Esophagus muscularis mucosa (tissue), 4 donors: ENCODE data around the gene NOTO. TPM values are rescaled to one million over a fixed set of nuclear protein-coding genes. Genes with fewer than 3 reads are reported as not detected.

ENCODE experiments used
- DNase-seq: peaks from one replicate; pipeline ENCODE4 v3.0.0-alpha.2; 2017; ENCODE audit errors: extremely low spot score
- H3K27ac ChIP-seq, 4 donors: fragments of 200-600 bp; sonication (generic); replicated peaks in 1 of 4; 1 replicate in 3 of 4; 2 replicates in 1 of 4; pipeline ENCODE4 v1.5.1; 2016 to 2019; ENCODE audit warnings: mild to moderate bottlenecking in 1 of 4
- H3K27me3 ChIP-seq, 4 donors: fragments of 200-600 bp; sonication (generic); one replicate each; pipeline versions ENCODE4 v1.5.1 to v1.6.0; 2016 to 2019
- H3K36me3 ChIP-seq, 4 donors: fragments of 200-600 bp; sonication (generic); one replicate each; pipeline ENCODE4 v1.5.1; 2016 to 2019
- H3K4me1 ChIP-seq, 4 donors: fragments of 200-600 bp; sonication (generic); one replicate each; pipeline ENCODE4 v1.5.1; 2016 to 2019
- H3K4me3 ChIP-seq, 4 donors: fragments of 200-600 bp; sonication (generic); 1 replicate in 2 of 4; 2 replicates in 2 of 4; pipeline ENCODE4 v1.5.1; 2016 to 2019; ENCODE audit warnings: mild to moderate bottlenecking in 4 of 4, moderate library complexity in 1 of 4
- H3K9me3 ChIP-seq, 4 donors: fragments of 200-600 bp; sonication (generic); 1 replicate in 3 of 4; 2 replicates in 1 of 4; pipeline ENCODE4 v1.5.1; 2016 to 2019
- CTCF ChIP-seq, 3 experiments: fragments of 200-600 bp in 2 of 3; fragments of 450-650 bp in 1 of 3; sonication (generic) in 2 of 3; IDR thresholded peaks; one replicate each; pipeline ENCODE4 v1.5.1; 2017 to 2019; ENCODE audit warnings: antibody characterized with exemption in 3 of 3, mild to moderate bottlenecking in 2 of 3, moderate library complexity in 1 of 3
- EP300 ChIP-seq: sonication (generic); formaldehyde crosslinking; IDR thresholded peaks from one replicate; pipeline ENCODE4 v1.6.1; 2017; ENCODE audit warnings: antibody characterized with exemption
- POLR2A ChIP-seq: fragments of 450-650 bp; IDR thresholded peaks from one replicate; pipeline ENCODE4 v1.6.1; 2017; ENCODE audit warnings: antibody characterized with exemption, moderate library complexity, mild to moderate bottlenecking, low read depth
- POLR2AphosphoS5 ChIP-seq, 2 donors: sonication (generic); formaldehyde crosslinking; IDR thresholded peaks; one replicate each; pipeline ENCODE4 v1.6.1; 2017; ENCODE audit warnings: antibody characterized with exemption in 2 of 2
- WGBS: methylation state at CpG from one replicate; pipeline ENCODE4 v1.1.5; 2018; 5-methylcytosine and 5-hydroxymethylcytosine counted together
- intact Hi-C: fragments of 100-400 bp; cut with DNase I; formaldehyde crosslinking; loops from one replicate; pipeline ENCODE4 v1.15.1; 2023
- total RNA-seq, 4 donors: library from RNA; depleted of rRNA; stranded (reverse); fragments of >200 nt; gene quantifications; one replicate each; pipeline versions ENCODE4 v1.1.0 to v1.2.1, GENCODE V29; 2016

NOTO gene
- total RNA-seq, 4 donors from 2014 or later: not detected

GRCh38 chr2:73254343-73255006, 52.1 kb downstream of the NOTO start:
- intact Hi-C loops: no loop called here
- Histone ChIP-seq H3K4me3 (no peak overlapping the region), H3K9me3 (no peaks in the 10 kb centered on the region), H3K27ac (no peak overlapping the region), H3K36me3 (peaks cover 39 to 64% (median 60%) of the 10 kb centered on the region in 4 donors), H3K4me1 (no peaks in the 10 kb centered on the region), H3K27me3 (no peaks in the 10 kb centered on the region)
- DNase-seq: no peak
- TF ChIP-seq POLR2A (no peak), EP300 (no peak), CTCF (IDR thresholded peaks at IDR 0.05) (no peak), POLR2AphosphoS5 (IDR thresholded peaks at IDR 0.05) (no peak)
- WGBS: 92% methylated on average over 7 of the region's 7 CpGs

DNA sequence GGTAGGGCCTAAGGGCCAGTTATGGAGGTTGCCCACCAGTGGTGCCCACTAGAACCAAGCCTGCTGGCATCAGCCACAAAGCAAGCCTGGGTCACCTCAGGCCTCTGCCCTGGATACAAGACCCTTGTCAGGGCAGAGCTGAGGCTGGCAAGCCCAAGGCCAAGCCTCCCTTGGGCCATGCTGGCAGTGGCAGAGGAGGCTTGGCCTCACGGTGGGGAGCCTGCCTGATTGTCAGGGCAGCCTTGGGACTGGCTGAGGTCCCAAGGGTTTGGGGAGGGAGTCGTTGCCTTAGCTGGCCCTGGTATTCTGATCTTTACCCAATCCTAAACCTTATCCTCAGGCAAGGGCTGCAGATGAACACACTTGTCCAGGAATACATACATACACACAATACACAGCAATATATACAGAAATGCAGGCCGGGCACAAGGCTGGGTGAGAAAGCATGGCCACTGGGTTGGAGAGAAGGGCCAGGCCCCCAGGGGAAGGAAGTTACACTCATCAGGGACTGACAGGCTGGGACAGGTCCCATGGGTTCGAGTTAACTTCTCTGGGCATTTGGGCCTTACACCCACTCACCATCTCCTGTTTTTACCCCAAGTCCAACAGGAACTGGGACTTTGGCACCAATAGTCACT, 52.8 kb downstream of the NOTO start:
- Histone ChIP-seq H3K36me3 (peaks cover 33 to 58% (median 53%) of the 10 kb centered on the region in 4 donors), H3K9me3 (no peaks in the 10 kb centered on the region), H3K4me1 (peaks cover 0 to under 1% (median 0%) of the 10 kb centered on the region in 4 donors), H3K27me3 (no peaks in the 10 kb centered on the region), H3K27ac (no peak overlapping the region), H3K4me3 (no peak overlapping the region)
- 56% methylated on average over 3 of the region's 4 CpGs for WGBS
- TF ChIP-seq POLR2A (no peak), CTCF (IDR thresholded peaks at IDR 0.05) (no peak)
- intact Hi-C loops: no loop called here
- no peak for DNase-seq

DNA sequence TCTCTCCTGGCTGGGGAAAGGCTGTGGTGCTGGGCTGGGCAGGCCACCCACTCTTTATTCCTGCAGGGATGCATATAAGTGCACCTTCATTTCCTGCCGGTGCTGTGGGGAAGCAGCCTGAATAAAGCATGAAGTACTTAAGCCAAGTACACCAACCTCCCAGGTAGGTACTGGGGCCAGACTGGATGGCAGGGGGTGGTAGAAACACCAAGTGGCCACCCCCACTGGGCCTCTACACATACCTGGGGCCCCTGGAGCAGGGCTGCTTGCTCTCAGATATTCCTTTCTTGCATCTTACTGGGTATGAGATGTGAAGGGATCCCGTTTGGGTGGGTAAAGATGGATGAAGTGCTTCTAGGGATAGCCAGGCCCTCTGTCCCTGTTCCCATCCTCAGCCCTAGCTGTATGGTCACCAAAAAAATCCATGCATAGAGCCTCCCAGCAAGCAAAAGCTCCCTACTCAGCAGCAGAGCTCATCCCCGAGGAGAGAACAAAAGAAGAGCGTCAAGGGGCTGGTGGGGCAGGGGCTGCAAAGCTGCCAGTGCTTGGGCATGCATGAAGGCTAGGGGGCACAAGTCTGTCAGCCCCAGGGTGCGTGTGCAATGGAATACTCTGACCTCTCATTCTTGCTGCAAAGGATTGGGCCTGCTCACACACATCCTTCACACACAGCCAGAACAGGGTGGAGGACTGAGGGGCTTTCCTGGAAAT, 53.7 kb downstream of the NOTO start:
- Histone ChIP-seq H3K27me3 (no peaks in the 10 kb centered on the region), H3K27ac (no peak overlapping the region), H3K36me3 (peaks cover 23 to 48% (median 44%) of the 10 kb centered on the region in 4 donors), H3K9me3 (no peaks in the 10 kb centered on the region), H3K4me1 (peaks cover 0 to 2% (median 0%) of the 10 kb centered on the region in 4 donors), H3K4me3 (no peak overlapping the region)
- intact Hi-C loops: no loop called here
- DNase-seq: no peak
- WGBS: 72% methylated on average over 5 of the region's 5 CpGs
- TF ChIP-seq POLR2A (no peak), CTCF (IDR thresholded peaks at IDR 0.05) (no peak), POLR2AphosphoS5 (IDR thresholded peaks at IDR 0.05) (no peak), EP300 (no peak)

DNA sequence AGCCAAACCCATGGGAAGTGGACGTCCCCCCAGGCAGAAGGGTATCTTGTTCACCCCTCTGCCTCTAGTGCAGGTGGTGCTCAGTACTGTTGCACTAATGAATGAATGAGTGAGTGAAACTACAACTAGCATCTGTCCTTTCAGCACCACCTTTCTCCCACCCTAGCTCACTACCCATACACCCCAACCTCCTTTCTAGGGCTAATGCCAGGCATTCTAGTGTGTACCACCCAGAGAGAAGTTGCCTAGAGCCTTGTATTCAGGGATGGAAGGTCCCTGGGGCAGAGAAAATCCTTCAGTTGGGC, 54.2 kb downstream of the NOTO start:
- Histone ChIP-seq H3K36me3 (peaks cover 18 to 43% (median 39%) of the 10 kb centered on the region in 4 donors), H3K9me3 (no peaks in the 10 kb centered on the region), H3K4me3 (no peak overlapping the region), H3K4me1 (peaks cover 0 to 2% (median 0%) of the 10 kb centered on the region in 4 donors), H3K27ac (no peak overlapping the region), H3K27me3 (no peaks in the 10 kb centered on the region)
- WGBS: no CpG with 5 or more reads among the region's 1 CpG
- TF ChIP-seq POLR2AphosphoS5 (IDR thresholded peaks at IDR 0.05) (no peak), CTCF (IDR thresholded peaks at IDR 0.05) (no peak), POLR2A (no peak), EP300 (no peak)
- intact Hi-C loops: no loop called here
- no peak for DNase-seq
